GM18505 (cell line): ENCODE measurements around the gene MAP2K2.

ENCODE experiments used
- ATAC-seq: cut with Tn5 transposase; IDR thresholded peaks from one replicate; pipeline ENCODE4 v1.9.1; 2021; ENCODE audit not compliant: unreplicated experiment
- POLR2A ChIP-seq: IDR thresholded peaks from 4 replicates; pipeline ENCODE4 v1.6.1; 2011; ENCODE audit warnings: borderline replicate concordance; ENCODE audit not compliant: insufficient read depth, insufficient read length; ENCODE audit errors: extremely low read depth

Gene MAP2K2

GRCh38 chr19:4119763-4120162 is 4.2 kb downstream of the MAP2K2 start:
- no peak for TF ChIP-seq POLR2A
- no peak for ATAC-seq

GRCh38 chr19:4115818-4116385 is 8.0 kb downstream of the MAP2K2 start:
- no peak for ATAC-seq

GRCh38 chr19:4115050-4115817 is 8.7 kb downstream of the MAP2K2 start:
- TF ChIP-seq POLR2A = peak; percentile 48
- ATAC-seq = peak; percentile 55

More at GRCh38 chr19:4115818-4116385, 8.0 kb downstream of the MAP2K2 start:
- no peak for TF ChIP-seq POLR2A

GRCh38 chr19:4114181-4114580 is 9.7 kb downstream of the MAP2K2 start:
- no peak for ATAC-seq
- no peak for TF ChIP-seq POLR2A

GRCh38 chr19:4113398-4114088 is 10.4 kb downstream of the MAP2K2 start:
- TF ChIP-seq POLR2A = no peak
- no peak for ATAC-seq

- no peak for ATAC-seq
Observed at GRCh38 chr19:4112367-4112766, 11.6 kb downstream of the MAP2K2 start.

GRCh38 chr19:4109626-4109945 is 14.3 kb downstream of the MAP2K2 start:
- no peak for ATAC-seq
- TF ChIP-seq POLR2A = no peak

More at GRCh38 chr19:4112367-4112766, 11.6 kb downstream of the MAP2K2 start:
- no peak for TF ChIP-seq POLR2A

GRCh38 chr19:4108767-4109625 is 14.9 kb downstream of the MAP2K2 start:
- TF ChIP-seq POLR2A = peak; percentile 70
- ATAC-seq = peak; percentile 68

GRCh38 chr19:4103080-4103433 is 20.9 kb downstream of the MAP2K2 start:
- TF ChIP-seq POLR2A = no peak

GRCh38 chr19:4102339-4103079 is 21.4 kb downstream of the MAP2K2 start:
- TF ChIP-seq POLR2A = no peak

More at GRCh38 chr19:4103080-4103433, 20.9 kb downstream of the MAP2K2 start:
- no peak for ATAC-seq

GRCh38 chr19:4101496-4101770 is 22.5 kb downstream of the MAP2K2 start:
- no peak for TF ChIP-seq POLR2A

More at GRCh38 chr19:4102339-4103079, 21.4 kb downstream of the MAP2K2 start:
- no peak for ATAC-seq

GRCh38 chr19:4100647-4101495 is 23.1 kb downstream of the MAP2K2 start:
- ATAC-seq = no peak
- no peak for TF ChIP-seq POLR2A

More at GRCh38 chr19:4101496-4101770, 22.5 kb downstream of the MAP2K2 start:
- ATAC-seq = no peak
